ENCODE data around the gene PNPO. TPM values are rescaled to one million over a fixed set of nuclear protein-coding genes. Genes with fewer than 3 reads are reported as not detected.

Gene PNPO
- total and polyA plus RNA-seq, 2 of the 4 experiments (the other 2 are of a cell fraction): 13.9 to 34.1 TPM

GRCh38 chr17:47989159-47989558 lies 47.8 kb downstream of the PNPO start:
- H2AK9ac ChIP-seq (replicated peaks; ENCODE audit: low read depth, low read length, poor library complexity): no peak overlapping the region
- no CpG with 5 or more reads among the region's 10 CpGs for WGBS, 2 experiments (ENCODE audit: extremely low coverage in 2 of 2, insufficient read length in 1 of 2)
- H3K9me3 ChIP-seq (ENCODE audit: control insufficient read depth, insufficient read depth, low read length): no peaks in the 10 kb centered on the region
- ChIA-PET CTCF (interaction anchor here (1.5 kb wide), 1 partner anchor 28 kb away, joined by 3 read pairs; no protein-coding TSS in a partner anchor), POLR2A (ENCODE audit: unreplicated experiment) (no interaction called here)
- H4K91ac ChIP-seq (ENCODE audit: insufficient read depth, low read depth, low read length): no peak overlapping the region
- no peak overlapping the region for H2BK20ac ChIP-seq (ENCODE audit: low read depth, low read length)
- peaks cover 9% of the 10 kb centered on the region for H3K4me1 ChIP-seq (ENCODE audit: control insufficient read depth, insufficient read depth, low read length)
- no peaks in the 10 kb centered on the region for H4K20me1 ChIP-seq (ENCODE audit: insufficient read depth, low read length)
- intact Hi-C loops (cut with micrococcal nuclease): no loop called here
- dilution Hi-C loops (cut with HindIII; ENCODE audit: low sequenced_read_pairs, unreplicated experiment): no loop called here
- H3K9ac ChIP-seq (ENCODE audit: low read depth, low read length): no peak overlapping the region
- no peak overlapping the region for H3K56ac ChIP-seq (ENCODE audit: extremely low read depth, insufficient read depth, low read length)
- no peak overlapping the region for H2BK120ac ChIP-seq (ENCODE audit: low read depth, low read length)
- no peak overlapping the region for H4K5ac ChIP-seq (ENCODE audit: low read depth, low read length)
- H2BK15ac ChIP-seq (ENCODE audit: low read depth, low read length): no peak overlapping the region
- H3K23ac ChIP-seq (ENCODE audit: low read depth, low read length): no peak overlapping the region
- no peak overlapping the region for H2BK5ac ChIP-seq (ENCODE audit: low read depth, low read length, poor library complexity, severe bottlenecking)
- no peak overlapping the region for H3K4me3 ChIP-seq (ENCODE audit: insufficient read depth, low read depth, low read length)
- H3K4ac ChIP-seq (ENCODE audit: low read depth, low read length): no peak overlapping the region
- no peak overlapping the region for H2AK5ac ChIP-seq (ENCODE audit: low read depth, low read length)
- BruUV-seq (replicated peaks): no TSS peak
- H3K36me3 ChIP-seq (ENCODE audit: control insufficient read depth, insufficient read depth, low read length): no peaks in the 10 kb centered on the region; the same call in 1 of the 2 replicates
- H3K79me1 ChIP-seq (ENCODE audit: low read depth in 1 of 2, low read length in 2 of 2): no peaks in the 10 kb centered on the region
- H4K8ac ChIP-seq (ENCODE audit: low read depth in 2 of 2, low read length in 2 of 2): no peak overlapping the region
- no peak overlapping the region for H3K18ac ChIP-seq (ENCODE audit: low read depth, low read length)
- H2AFZ ChIP-seq (replicated peaks; ENCODE audit: low read length, poor library complexity): no peak overlapping the region
- in situ Hi-C loops (cut with MboI; ENCODE audit: low sequenced_read_pairs): no loop called here
- no peak for TF ChIP-seq RCOR1 (IDR thresholded peaks at IDR 0.05; ENCODE audit: insufficient replicate concordance, low read length)
- TF ChIP-seq SMC3 (IDR thresholded peaks at IDR 0.05; ENCODE audit: low read depth, low read length): no peak
- no peak for TF ChIP-seq MXI1 (IDR thresholded peaks at IDR 0.05; ENCODE audit: borderline replicate concordance, low read depth, low read length)
- TF ChIP-seq CHD1 (IDR thresholded peaks at IDR 0.05; ENCODE audit: low read depth, low read length): no peak
- no peak for TF ChIP-seq MAFK (IDR thresholded peaks at IDR 0.05; ENCODE audit: low read depth, low read length)
- no peak for TF ChIP-seq MAZ (IDR thresholded peaks at IDR 0.05; ENCODE audit: borderline replicate concordance, low read depth, low read length)
- TF ChIP-seq POLR2A (IDR thresholded peaks at IDR 0.05; ENCODE audit: low read depth, low read length): no peak
- TF ChIP-seq NFE2L2 (IDR thresholded peaks at IDR 0.05; ENCODE audit: low read depth, low read length): no peak
- TF ChIP-seq, protein P1, sequence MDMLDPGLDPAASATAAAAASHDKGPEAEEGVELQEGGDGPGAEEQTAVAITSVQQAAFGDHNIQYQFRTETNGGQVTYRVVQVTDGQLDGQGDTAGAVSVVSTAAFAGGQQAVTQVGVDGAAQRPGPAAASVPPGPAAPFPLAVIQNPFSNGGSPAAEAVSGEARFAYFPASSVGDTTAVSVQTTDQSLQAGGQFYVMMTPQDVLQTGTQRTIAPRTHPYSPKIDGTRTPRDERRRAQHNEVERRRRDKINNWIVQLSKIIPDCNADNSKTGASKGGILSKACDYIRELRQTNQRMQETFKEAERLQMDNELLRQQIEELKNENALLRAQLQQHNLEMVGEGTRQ (IDR thresholded peaks at IDR 0.05; ENCODE audit: low read depth, low read length): no peak
- TF ChIP-seq FOS (IDR thresholded peaks at IDR 0.05; ENCODE audit: low read depth, low read length): no peak
- no peak for TF ChIP-seq BHLHE40 (IDR thresholded peaks at IDR 0.05; ENCODE audit: low read depth, low read length)
- no peak for TF ChIP-seq RFX5 (IDR thresholded peaks at IDR 0.05; ENCODE audit: low read depth, low read length)
- no peak for TF ChIP-seq RAD21 (IDR thresholded peaks at IDR 0.05; ENCODE audit: low read length)
- no peak for TF ChIP-seq CEBPB (IDR thresholded peaks at IDR 0.05; ENCODE audit: low read depth, low read length)
- TF ChIP-seq ELK1 (IDR thresholded peaks at IDR 0.05; ENCODE audit: borderline replicate concordance, low read depth, low read length): no peak
- TF ChIP-seq, protein P2, sequence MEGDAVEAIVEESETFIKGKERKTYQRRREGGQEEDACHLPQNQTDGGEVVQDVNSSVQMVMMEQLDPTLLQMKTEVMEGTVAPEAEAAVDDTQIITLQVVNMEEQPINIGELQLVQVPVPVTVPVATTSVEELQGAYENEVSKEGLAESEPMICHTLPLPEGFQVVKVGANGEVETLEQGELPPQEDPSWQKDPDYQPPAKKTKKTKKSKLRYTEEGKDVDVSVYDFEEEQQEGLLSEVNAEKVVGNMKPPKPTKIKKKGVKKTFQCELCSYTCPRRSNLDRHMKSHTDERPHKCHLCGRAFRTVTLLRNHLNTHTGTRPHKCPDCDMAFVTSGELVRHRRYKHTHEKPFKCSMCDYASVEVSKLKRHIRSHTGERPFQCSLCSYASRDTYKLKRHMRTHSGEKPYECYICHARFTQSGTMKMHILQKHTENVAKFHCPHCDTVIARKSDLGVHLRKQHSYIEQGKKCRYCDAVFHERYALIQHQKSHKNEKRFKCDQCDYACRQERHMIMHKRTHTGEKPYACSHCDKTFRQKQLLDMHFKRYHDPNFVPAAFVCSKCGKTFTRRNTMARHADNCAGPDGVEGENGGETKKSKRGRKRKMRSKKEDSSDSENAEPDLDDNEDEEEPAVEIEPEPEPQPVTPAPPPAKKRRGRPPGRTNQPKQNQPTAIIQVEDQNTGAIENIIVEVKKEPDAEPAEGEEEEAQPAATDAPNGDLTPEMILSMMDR (conservative IDR thresholded peaks at IDR 0.05; ENCODE audit: low read depth, low read length): no peak
- no peak for DNase-seq
- H3K14ac ChIP-seq (replicated peaks; ENCODE audit: low read depth, low read length): no peak overlapping the region
- H3K4me2 ChIP-seq (ENCODE audit: low read depth, low read length): no peak overlapping the region
- H3K27me3 ChIP-seq (ENCODE audit: control insufficient read depth, insufficient read depth, low read length): peaks cover 5% of the 10 kb centered on the region; the same call in 1 of the 2 replicates
- no peak overlapping the region for H3K27ac ChIP-seq (ENCODE audit: insufficient read depth, low read length)
- no peaks in the 10 kb centered on the region for H3K9me1 ChIP-seq (ENCODE audit: insufficient read depth, low read length)
- ATAC-seq (ENCODE audit: low read depth): no peak
